ENCODE results near the gene CDKAL1. TPM values are rescaled to one million over a fixed set of nuclear protein-coding genes. Genes with fewer than 3 reads are reported as not detected.

CDKAL1 gene
- total and polyA plus RNA-seq, 10 of the 15 experiments (the other 5 are each of a cell fraction or from before 2014, with no cell fraction given) = 10.7 to 26.9 (median 17.3) TPM

DNA sequence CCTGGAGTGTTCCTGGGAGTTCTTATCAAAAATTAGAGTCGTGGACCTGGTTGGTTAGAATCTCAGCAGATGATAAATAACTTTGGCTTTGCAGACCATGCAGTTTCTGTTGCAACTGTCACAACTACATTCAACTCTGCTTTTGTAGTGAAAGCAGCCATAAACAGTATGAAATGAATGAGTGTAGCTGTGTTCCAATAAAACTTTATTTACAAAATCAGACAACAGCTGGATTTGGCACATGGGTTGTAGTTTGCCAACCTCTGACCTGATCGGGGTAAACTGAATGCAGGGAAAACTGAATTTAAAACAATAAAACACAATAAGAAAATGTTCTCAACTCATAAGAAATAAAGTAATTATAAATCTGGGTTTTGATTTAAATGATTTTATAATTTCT is 513.8 kb downstream of the CDKAL1 start:
- BruUV-seq (replicated peaks) = no TSS peak
- Histone ChIP-seq H3K9me3 (replicated peaks; ENCODE audit: control insufficient read depth, insufficient read depth, low read length) (no peaks in the 10 kb centered on the region), H3K4me3 (no peak overlapping the region), H3K36me3 (ENCODE audit: control insufficient read depth in 2 of 2, insufficient read depth in 2 of 2, low read length in 1 of 2) (no peaks in the 10 kb centered on the region), H3K9ac (ENCODE audit: control insufficient read depth, insufficient read depth, low read length) (no peak overlapping the region), H3K79me2 (ENCODE audit: control insufficient read depth, insufficient read depth, low read length) (no peaks in the 10 kb centered on the region), H3K27me3 (replicated peaks in 1 of 2; ENCODE audit: control insufficient read depth in 2 of 2, insufficient read depth in 2 of 2, low read length in 1 of 2) (no peaks in the 10 kb centered on the region), H3K27ac (ENCODE audit: control insufficient read depth, insufficient read depth) (no peak overlapping the region), H3K4me1 (ENCODE audit: control insufficient read depth, insufficient read depth, low read length) (no peaks in the 10 kb centered on the region), H3K4me2 (ENCODE audit: control insufficient read depth, insufficient read depth) (no peak overlapping the region), H4K20me1 (ENCODE audit: control insufficient read depth, insufficient read depth) (no peaks in the 10 kb centered on the region), H2AFZ (ENCODE audit: control insufficient read depth, low read depth, low read length) (no peak overlapping the region)
- ATAC-seq (no peak), DNase-seq (ENCODE audit: low read depth, low spot score) (no peak), FAIRE-seq (no peak)
- ChIA-PET CTCF (no interaction called here), SMC1A (ENCODE audit: uncharacterized antibody, unreplicated experiment) (interaction anchor here (1.2 to 1.5 kb wide), 2 partner anchors 10 to 161 kb away, joined by 3 to 5 read pairs; no protein-coding TSS in a partner anchor), RAD21 (ENCODE audit: unreplicated experiment) (interaction anchor here (0.5 kb wide), 1 partner anchor 458 kb away, joined by 4 read pairs; no protein-coding TSS in a partner anchor), POLR2A (no interaction called here)
- TF ChIP-seq TARDBP (IDR thresholded peaks at IDR 0.05; ENCODE audit: borderline replicate concordance) (no peak), EP300 (IDR thresholded peaks at IDR 0.05; ENCODE audit: borderline replicate concordance in 1 of 2, control insufficient read depth in 1 of 2, low read depth in 2 of 2, low read length in 2 of 2) (no peak), SMAD5 (IDR thresholded peaks at IDR 0.05; ENCODE audit: low read depth) (no peak), WRNIP1 (IDR thresholded peaks at IDR 0.05; ENCODE audit: borderline replicate concordance, low read depth, low read length) (no peak)
- TF ChIP-seq, protein P1, sequence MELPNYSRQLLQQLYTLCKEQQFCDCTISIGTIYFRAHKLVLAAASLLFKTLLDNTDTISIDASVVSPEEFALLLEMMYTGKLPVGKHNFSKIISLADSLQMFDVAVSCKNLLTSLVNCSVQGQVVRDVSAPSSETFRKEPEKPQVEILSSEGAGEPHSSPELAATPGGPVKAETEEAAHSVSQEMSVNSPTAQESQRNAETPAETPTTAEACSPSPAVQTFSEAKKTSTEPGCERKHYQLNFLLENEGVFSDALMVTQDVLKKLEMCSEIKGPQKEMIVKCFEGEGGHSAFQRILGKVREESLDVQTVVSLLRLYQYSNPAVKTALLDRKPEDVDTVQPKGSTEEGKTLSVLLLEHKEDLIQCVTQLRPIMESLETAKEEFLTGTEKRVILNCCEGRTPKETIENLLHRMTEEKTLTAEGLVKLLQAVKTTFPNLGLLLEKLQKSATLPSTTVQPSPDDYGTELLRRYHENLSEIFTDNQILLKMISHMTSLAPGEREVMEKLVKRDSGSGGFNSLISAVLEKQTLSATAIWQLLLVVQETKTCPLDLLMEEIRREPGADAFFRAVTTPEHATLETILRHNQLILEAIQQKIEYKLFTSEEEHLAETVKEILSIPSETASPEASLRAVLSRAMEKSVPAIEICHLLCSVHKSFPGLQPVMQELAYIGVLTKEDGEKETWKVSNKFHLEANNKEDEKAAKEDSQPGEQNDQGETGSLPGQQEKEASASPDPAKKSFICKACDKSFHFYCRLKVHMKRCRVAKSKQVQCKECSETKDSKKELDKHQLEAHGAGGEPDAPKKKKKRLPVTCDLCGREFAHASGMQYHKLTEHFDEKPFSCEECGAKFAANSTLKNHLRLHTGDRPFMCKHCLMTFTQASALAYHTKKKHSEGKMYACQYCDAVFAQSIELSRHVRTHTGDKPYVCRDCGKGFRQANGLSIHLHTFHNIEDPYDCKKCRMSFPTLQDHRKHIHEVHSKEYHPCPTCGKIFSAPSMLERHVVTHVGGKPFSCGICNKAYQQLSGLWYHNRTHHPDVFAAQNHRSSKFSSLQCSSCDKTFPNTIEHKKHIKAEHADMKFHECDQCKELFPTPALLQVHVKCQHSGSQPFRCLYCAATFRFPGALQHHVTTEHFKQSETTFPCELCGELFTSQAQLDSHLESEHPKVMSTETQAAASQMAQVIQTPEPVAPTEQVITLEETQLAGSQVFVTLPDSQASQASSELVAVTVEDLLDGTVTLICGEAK (IDR thresholded peaks at IDR 0.05; ENCODE audit: borderline replicate concordance) = peak; percentile 74
- WGBS (ENCODE audit: insufficient coverage, insufficient replicate concordance, low lambda C conversion rate, missing lambda C conversion rate) = 93% methylated on average over 2 of the region's 2 CpGs
- intact Hi-C loops (cut with micrococcal nuclease; ENCODE audit: unreplicated experiment) (no loop called here), in situ Hi-C loops (cut with MboI) (no loop called here)
